ENCODE measurements around the gene KPNB1. TPM values are rescaled to one million over a fixed set of nuclear protein-coding genes. Genes with fewer than 3 reads are reported as not detected.
A peak's percentile ranks its signal among the peaks of the same experiment; 100 is the strongest.

The KPNB1 gene
- total RNA-seq, 2 donors from 2014 or later, result 73.4 to 137 TPM

DNA sequence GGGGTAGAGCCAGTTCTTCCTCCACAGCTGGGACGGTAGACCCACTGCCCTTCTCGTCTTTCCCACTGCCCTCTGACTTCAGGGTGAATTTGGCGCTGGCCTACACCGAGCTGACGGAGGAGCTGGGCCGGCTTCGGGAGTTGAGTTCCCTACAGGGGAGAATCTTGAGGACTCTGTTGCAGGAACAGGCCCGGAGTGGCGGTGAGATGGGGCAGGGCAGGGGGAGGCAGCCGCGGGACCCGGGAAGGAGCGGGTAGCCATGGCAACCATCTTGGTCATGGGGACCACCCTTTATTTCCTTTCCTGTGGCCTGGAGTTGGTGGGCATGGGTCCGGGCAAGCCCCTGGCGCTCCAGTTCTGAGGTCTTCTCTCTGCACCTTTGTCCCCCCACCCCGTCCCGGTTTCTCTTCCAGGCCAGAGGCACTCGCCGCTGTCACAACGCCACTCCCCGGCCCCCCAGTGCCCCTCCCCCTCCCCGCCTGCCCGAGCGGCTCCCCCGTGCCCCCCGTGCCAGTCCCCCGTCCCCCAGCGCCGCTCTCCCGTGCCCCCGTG lies 58.7 kb downstream of the KPNB1 start:
- Histone ChIP-seq H3K27ac (no peak overlapping the region), H3K4me3 (no peak overlapping the region), H3K27me3 (no peaks in the 10 kb centered on the region), H3K4me1 (peaks cover 3% of the 10 kb centered on the region), H3K36me3 (replicated peaks in 1 of 2; ENCODE audit: insufficient read depth in 1 of 2, low read depth in 2 of 2) (no peaks in the 10 kb centered on the region), H3K9me3 (no peaks in the 10 kb centered on the region)
- DNase-seq, result no peak
- intact Hi-C loops (cut with DNase I), result no loop called here
- ATAC-seq, result no peak
- WGBS, 2 donors, result 64 to 77% methylated on average over 21 to 27 of the region's 31 CpGs
- TF ChIP-seq POLR2A (IDR thresholded peaks at IDR 0.05), result no peak
- TF ChIP-seq, protein P1, sequence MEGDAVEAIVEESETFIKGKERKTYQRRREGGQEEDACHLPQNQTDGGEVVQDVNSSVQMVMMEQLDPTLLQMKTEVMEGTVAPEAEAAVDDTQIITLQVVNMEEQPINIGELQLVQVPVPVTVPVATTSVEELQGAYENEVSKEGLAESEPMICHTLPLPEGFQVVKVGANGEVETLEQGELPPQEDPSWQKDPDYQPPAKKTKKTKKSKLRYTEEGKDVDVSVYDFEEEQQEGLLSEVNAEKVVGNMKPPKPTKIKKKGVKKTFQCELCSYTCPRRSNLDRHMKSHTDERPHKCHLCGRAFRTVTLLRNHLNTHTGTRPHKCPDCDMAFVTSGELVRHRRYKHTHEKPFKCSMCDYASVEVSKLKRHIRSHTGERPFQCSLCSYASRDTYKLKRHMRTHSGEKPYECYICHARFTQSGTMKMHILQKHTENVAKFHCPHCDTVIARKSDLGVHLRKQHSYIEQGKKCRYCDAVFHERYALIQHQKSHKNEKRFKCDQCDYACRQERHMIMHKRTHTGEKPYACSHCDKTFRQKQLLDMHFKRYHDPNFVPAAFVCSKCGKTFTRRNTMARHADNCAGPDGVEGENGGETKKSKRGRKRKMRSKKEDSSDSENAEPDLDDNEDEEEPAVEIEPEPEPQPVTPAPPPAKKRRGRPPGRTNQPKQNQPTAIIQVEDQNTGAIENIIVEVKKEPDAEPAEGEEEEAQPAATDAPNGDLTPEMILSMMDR (IDR thresholded peaks at IDR 0.05), result no peak

DNA sequence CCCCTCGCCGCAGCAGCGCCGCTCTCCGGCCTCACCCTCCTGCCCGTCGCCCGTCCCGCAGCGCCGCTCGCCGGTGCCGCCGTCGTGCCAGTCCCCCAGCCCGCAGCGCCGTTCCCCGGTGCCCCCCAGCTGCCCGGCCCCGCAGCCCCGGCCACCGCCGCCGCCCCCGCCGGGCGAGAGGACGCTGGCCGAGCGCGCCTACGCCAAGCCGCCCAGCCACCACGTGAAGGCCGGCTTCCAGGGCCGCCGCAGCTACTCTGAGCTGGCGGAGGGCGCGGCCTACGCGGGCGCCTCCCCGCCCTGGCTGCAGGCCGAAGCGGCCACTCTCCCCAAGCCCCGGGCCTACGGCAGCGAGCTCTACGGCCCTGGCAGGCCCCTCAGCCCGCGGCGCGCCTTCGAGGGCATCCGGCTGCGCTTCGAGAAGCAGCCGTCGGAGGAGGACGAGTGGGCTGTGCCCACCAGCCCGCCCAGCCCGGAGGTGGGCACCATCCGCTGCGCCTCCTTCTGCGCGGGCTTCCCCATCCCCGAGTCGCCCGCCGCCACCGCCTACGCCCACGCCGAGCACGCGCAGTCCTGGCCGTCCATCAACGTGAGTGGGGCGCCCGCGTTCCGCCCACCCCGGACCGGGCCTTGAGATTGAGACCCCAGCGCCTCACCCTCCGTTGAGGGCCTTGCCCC lies 59.3 kb downstream of the KPNB1 start:
- ATAC-seq, result peak; percentile 68
- DNase-seq, result peak in 2 of 4 donors; percentile 53 to 64
- Histone ChIP-seq H3K27me3 (no peaks in the 10 kb centered on the region), H3K36me3 (replicated peaks in 1 of 2; ENCODE audit: insufficient read depth in 1 of 2, low read depth in 2 of 2) (no peaks in the 10 kb centered on the region), H3K27ac (no peak overlapping the region), H3K4me3 (no peak overlapping the region), H3K9me3 (no peaks in the 10 kb centered on the region), H3K4me1 (peaks cover 3% of the 10 kb centered on the region)
- no peak for TF ChIP-seq POLR2A (IDR thresholded peaks at IDR 0.05)
- TF ChIP-seq, protein P1 (IDR thresholded peaks at IDR 0.05), result no peak
- WGBS, 2 donors, result 67 to 93% methylated on average over 32 to 65 of the region's 89 CpGs
- intact Hi-C loops (cut with DNase I), result no loop called here

DNA sequence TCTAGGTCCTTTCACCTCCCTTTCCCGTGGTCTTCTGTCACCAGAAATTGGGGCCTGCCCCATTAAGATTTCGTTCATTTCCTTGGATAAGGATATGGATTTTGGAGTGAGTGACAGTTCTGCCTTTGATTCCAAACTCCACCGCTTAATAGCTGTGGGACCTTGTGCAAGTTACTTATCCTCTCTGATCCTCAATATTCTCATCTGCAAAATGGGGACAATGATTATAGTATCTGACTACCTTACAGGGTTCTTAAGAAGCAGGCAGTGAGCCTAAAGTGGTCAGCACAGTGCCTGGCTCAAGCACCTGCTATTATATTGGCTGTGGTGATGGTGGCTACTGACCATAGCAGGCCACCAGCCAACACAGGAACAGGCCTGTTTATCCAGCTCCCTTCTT lies 59.9 kb downstream of the KPNB1 start:
- 79 to 94% methylated on average over 3 of the region's 3 CpGs for whole genome bisulfite sequencing, 2 donors
- no peak for TF ChIP-seq POLR2A (IDR thresholded peaks at IDR 0.05)
- TF ChIP-seq, protein P1 (IDR thresholded peaks at IDR 0.05), result no peak
- no peak for ATAC-seq

DNA sequence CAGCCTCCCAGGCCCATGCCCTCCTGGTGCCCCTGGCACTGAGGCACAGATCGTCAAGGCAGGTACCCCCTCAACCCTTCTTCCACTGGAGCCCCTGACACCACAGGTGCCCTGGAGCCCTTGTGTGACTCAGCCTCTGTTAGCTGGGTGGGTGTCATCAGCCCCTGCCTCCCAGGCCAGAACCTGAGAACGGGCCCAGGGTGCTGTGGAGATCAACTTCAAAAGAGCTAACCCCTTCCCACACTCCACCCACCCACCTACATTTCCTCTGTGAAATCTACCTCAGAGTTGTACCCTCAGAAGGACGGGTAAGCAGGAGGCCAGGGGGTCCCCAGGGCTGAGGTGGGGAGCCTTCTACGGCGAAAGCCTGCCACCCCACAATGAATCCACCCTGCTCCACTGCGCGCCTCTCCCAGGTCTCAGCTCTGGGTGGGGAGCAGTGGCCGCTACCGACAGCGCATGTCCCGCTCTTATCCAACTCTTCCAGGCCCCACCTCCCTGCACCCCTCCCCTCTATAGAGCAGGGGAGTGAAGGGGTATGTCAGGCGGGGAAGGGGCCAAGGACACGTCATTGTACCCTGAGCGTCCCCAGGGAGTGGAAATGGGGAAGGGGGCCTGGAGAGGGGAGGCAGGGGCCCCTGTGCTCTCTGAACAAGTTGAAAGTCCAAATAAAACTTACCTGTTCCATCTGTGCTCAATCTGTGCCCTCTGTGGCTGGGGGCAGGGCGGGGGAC lies 61.8 kb downstream of the KPNB1 start:
- H3K36me3 ChIP-seq (replicated peaks in 1 of 2; ENCODE audit: insufficient read depth in 1 of 2, low read depth in 2 of 2), result no peaks in the 10 kb centered on the region
- no peaks in the 10 kb centered on the region for H3K27me3 ChIP-seq
- H3K9me3 ChIP-seq, result no peaks in the 10 kb centered on the region
- no peak for TF ChIP-seq POLR2A (IDR thresholded peaks at IDR 0.05)
- TF ChIP-seq, protein P1 (IDR thresholded peaks at IDR 0.05), result no peak
- intact Hi-C loops (cut with DNase I), result no loop called here
- H3K27ac ChIP-seq, result no peak overlapping the region
- DNase-seq (no peak), ATAC-seq (no peak)
- 93 to 97% methylated on average over 11 to 15 of the region's 15 CpGs for WGBS, 2 donors
- H3K4me1 ChIP-seq, result no peaks in the 10 kb centered on the region
- no peak overlapping the region for H3K4me3 ChIP-seq

More for the DNA sequence above, 59.9 kb downstream of the KPNB1 start:
- no peak overlapping the region for H3K27ac ChIP-seq
- peaks cover 3% of the 10 kb centered on the region for H3K4me1 ChIP-seq
- no peak overlapping the region for H3K4me3 ChIP-seq
- H3K36me3 ChIP-seq (replicated peaks in 1 of 2; ENCODE audit: insufficient read depth in 1 of 2, low read depth in 2 of 2), result no peaks in the 10 kb centered on the region
- DNase-seq, result no peak
- no peaks in the 10 kb centered on the region for H3K9me3 ChIP-seq
- no peaks in the 10 kb centered on the region for H3K27me3 ChIP-seq
- intact Hi-C loops (cut with DNase I), result no loop called here
